Lung (tissue), 12 donors: Measurements from ENCODE around the gene SLC37A1. TPM values are rescaled to one million over a fixed set of nuclear protein-coding genes. Genes with fewer than 3 reads are reported as not detected.
A peak's percentile ranks its signal among the peaks of the same experiment; 100 is the strongest.

ENCODE experiments used
- ATAC-seq: fragments of 200-7000 bp; cut with Tn5 transposase; one replicate; pipeline ENCODE4 v1.9.1; 2020; ENCODE audit warnings: moderate number of reproducible peaks; ENCODE audit not compliant: insufficient read depth, low FRiP score
- DNase-seq, 3 donors: peaks; one replicate each; pipeline ENCODE4 v3.0.0-alpha.2; 2013 to 2017
- H3K27ac ChIP-seq, 2 donors: one replicate each; pipeline ENCODE4 v1.5.1; 2013; ENCODE audit warnings: mild to moderate bottlenecking in 2 of 2, moderate library complexity in 2 of 2, control low read depth in 1 of 2, inconsistent platforms in 1 of 2, low read depth in 1 of 2, low read length in 1 of 2
- H3K27me3 ChIP-seq, 3 donors: one replicate each; pipeline ENCODE4 v1.5.1; 2013; ENCODE audit warnings: low read length in 2 of 3; ENCODE audit not compliant: control insufficient read depth in 3 of 3, insufficient read depth in 3 of 3
- H3K36me3 ChIP-seq, 4 donors: one replicate each; pipeline ENCODE4 v1.5.1; 2013; ENCODE audit warnings: low read length in 4 of 4, mild to moderate bottlenecking in 1 of 4, moderate library complexity in 1 of 4; ENCODE audit not compliant: control insufficient read depth in 4 of 4, insufficient read depth in 4 of 4
- H3K4me1 ChIP-seq, 5 donors: one replicate each; pipeline ENCODE4 v1.5.1; 2013; ENCODE audit warnings: low read length in 5 of 5, mild to moderate bottlenecking in 2 of 5, moderate library complexity in 1 of 5; ENCODE audit not compliant: control insufficient read depth in 5 of 5, insufficient read depth in 5 of 5
- H3K4me3 ChIP-seq: one replicate; pipeline ENCODE4 v1.5.1; 2013; ENCODE audit warnings: mild to moderate bottlenecking, control low read depth, moderate library complexity
- H3K9ac ChIP-seq, 2 donors: one replicate each; pipeline ENCODE4 v1.5.1; 2013; ENCODE audit warnings: low read length in 2 of 2, control low read depth in 1 of 2; ENCODE audit not compliant: insufficient read depth in 1 of 2
- H3K9me3 ChIP-seq, 4 donors: one replicate each; pipeline ENCODE4 v1.5.1; 2013; ENCODE audit warnings: low read length in 3 of 4, mild to moderate bottlenecking in 1 of 4, moderate library complexity in 1 of 4; ENCODE audit not compliant: control insufficient read depth in 4 of 4, insufficient read depth in 3 of 4
- WGBS, 2 donors: extraction: QIAGEN DNeasy Blood & Tissue Kit; methylation state at CpG; one replicate each; pipeline ENCODE4 v1.1.7; 2013; 5-methylcytosine and 5-hydroxymethylcytosine counted together
- polyA plus RNA-seq, 2 donors: library from polyadenylated mRNA; stranded (reverse); fragments of 200-250 nt; gene quantifications; one replicate each; pipeline ENCODE4 v1.2.1, GENCODE V29; 2013
- total RNA-seq, 2 donors: library from RNA; depleted of rRNA in 1 of 2; stranded (reverse); fragments of >200 nt in 1 of 2; gene quantifications; one replicate each; pipeline ENCODE4 v1.2.1, GENCODE V29; 2014 to 2021
- TF ChIP-seq, protein P1 (sequence below): IDR thresholded peaks from 2 replicates; pipeline ENCODE4 v1.5.1; 2012; ENCODE audit warnings: mild to moderate bottlenecking; ENCODE audit errors: control extremely low read depth, extremely low read depth
- donor health status: control.
- donor health status: control.
- donor health status: Bipolar disorder and iron deficiency.
- donor health status: healthy.
- donor health status: DM: yes; HTN: yes; CAD: no.

SLC37A1 gene
- total and polyA plus RNA-seq, 4 donors, result 13.3 to 29.5 (median 19.6) TPM

DNA sequence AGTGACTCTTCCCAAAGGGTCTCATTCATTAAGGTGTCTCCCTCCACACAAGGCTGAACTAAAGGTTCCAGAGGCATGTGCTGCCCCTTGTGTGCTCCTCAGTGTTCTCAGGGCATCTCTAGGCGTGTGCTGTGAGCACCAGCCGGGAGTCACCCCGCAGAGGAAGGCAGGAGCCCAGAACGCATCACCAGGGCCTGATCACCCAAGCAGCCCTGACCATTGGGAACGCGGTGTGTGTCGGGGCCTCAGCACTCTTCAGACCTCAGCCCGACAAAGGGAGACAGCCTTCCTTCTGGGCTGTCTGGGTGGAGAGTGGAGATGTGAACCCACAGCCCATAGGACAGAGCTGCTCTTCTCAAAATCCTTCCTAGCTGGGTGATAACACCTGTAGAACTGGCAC is 9.1 kb downstream of the SLC37A1 start:
- ATAC-seq, result no peak
- Histone ChIP-seq H3K9ac (no peak overlapping the region), H3K27ac (peak overlapping the region in 1 of 2 donors; percentile 52), H3K36me3 (peaks cover 0 to 13% (median 8%) of the 10 kb centered on the region in 4 donors), H3K4me1 (peaks cover 4 to 38% (median 15%) of the 10 kb centered on the region in 5 donors), H3K9me3 (no peaks in the 10 kb centered on the region), H3K27me3 (no peaks in the 10 kb centered on the region), H3K4me3 (no peak overlapping the region)
- DNase-seq, result no peak
- 97 to 98% methylated on average over 8 of the region's 8 CpGs for WGBS, 2 donors
- TF ChIP-seq, protein P1, sequence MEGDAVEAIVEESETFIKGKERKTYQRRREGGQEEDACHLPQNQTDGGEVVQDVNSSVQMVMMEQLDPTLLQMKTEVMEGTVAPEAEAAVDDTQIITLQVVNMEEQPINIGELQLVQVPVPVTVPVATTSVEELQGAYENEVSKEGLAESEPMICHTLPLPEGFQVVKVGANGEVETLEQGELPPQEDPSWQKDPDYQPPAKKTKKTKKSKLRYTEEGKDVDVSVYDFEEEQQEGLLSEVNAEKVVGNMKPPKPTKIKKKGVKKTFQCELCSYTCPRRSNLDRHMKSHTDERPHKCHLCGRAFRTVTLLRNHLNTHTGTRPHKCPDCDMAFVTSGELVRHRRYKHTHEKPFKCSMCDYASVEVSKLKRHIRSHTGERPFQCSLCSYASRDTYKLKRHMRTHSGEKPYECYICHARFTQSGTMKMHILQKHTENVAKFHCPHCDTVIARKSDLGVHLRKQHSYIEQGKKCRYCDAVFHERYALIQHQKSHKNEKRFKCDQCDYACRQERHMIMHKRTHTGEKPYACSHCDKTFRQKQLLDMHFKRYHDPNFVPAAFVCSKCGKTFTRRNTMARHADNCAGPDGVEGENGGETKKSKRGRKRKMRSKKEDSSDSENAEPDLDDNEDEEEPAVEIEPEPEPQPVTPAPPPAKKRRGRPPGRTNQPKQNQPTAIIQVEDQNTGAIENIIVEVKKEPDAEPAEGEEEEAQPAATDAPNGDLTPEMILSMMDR, result no peak

DNA sequence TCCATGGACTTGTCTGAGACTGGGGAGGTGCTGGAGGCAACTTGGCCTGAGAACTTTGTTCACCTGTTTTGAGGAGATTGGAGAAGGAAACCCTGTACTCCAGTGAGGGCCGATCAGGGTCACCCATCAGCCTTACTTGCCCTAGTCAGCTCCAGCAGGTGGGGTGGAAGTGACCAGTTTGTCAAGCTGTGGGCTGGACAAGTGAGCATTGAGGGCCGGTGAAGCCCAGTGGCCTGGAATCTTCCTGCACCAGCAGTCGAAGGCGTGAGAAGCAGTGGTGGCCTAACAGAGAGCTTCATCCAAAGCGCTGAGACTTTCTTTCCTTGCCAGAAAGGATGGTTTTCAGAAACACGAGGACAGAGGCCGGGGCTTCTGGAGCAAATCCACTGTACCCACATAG is 9.6 kb downstream of the SLC37A1 start:
- no peak overlapping the region for H3K4me3 ChIP-seq
- ATAC-seq (no peak), DNase-seq (no peak)
- no peaks in the 10 kb centered on the region for H3K27me3 ChIP-seq
- peaks cover 0 to 13% (median 7%) of the 10 kb centered on the region in 4 donors for H3K36me3 ChIP-seq
- H3K4me1 ChIP-seq, result peaks cover 4 to 41% (median 15%) of the 10 kb centered on the region in 5 donors
- WGBS, 2 donors, result 96 to 97% methylated on average over 7 of the region's 7 CpGs
- H3K9ac ChIP-seq, result no peak overlapping the region
- TF ChIP-seq, protein P1, result no peak
- H3K27ac ChIP-seq, result peak overlapping the region in 1 of 2 donors; percentile 62
- H3K9me3 ChIP-seq, result no peaks in the 10 kb centered on the region

DNA sequence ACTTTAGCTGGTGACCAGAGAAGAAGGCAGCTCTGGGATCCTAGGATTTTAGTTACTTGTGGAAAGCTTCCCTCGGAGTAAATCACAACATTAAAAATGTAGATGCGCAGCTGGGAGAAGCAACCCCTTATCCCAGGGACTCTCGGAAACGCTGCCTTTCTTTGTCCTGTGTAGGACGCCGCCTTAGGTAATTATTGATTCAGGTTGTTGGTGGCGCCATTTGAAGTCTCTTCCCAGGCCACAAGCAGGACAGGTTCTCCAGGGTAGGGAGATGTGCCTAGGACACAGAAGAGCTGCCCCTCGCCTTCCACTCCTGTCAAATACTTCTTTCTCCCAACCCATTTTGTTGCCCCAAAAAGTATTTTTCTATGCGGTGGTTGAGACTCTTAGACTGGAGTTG is 10.3 kb downstream of the SLC37A1 start:
- H3K27ac ChIP-seq, result peak overlapping the region; percentile 38 to 89
- H3K9ac ChIP-seq, result peak overlapping the region; percentile 26 to 71
- H3K27me3 ChIP-seq, result no peaks in the 10 kb centered on the region
- peaks cover 0 to 9% (median 3%) of the 10 kb centered on the region in 4 donors for H3K36me3 ChIP-seq
- no peaks in the 10 kb centered on the region for H3K9me3 ChIP-seq
- no peak for DNase-seq
- H3K4me3 ChIP-seq, result no peak overlapping the region
- WGBS, 2 donors, result 75 to 82% methylated on average over 9 of the region's 9 CpGs
- peaks cover 4 to 41% (median 14%) of the 10 kb centered on the region in 5 donors for H3K4me1 ChIP-seq
- TF ChIP-seq, protein P1, result no peak
- no peak for ATAC-seq
